OCI-LY7 (cell line): ENCODE results near the gene SP100. TPM values are rescaled to one million over a fixed set of nuclear protein-coding genes. Genes with fewer than 3 reads are reported as not detected.

ENCODE experiments used
- BruUV-seq: library from RNA; stranded (reverse); fragments of 400-500 nt; replicated peaks from 2 replicates; lab custom pipeline; 2021; lab: Mats Ljungman, UMichigan
- CTCF ChIA-PET: fragments of 300-600 bp; sonication (Branson Sonifier 250); formaldehyde crosslinking; loops from one replicate; lab custom pipeline; 2022; ENCODE audit warnings: antibody characterized with exemption; ENCODE audit not compliant: unreplicated experiment; lab: Charles Lee
- POLR2A ChIA-PET: fragments of 300-600 bp; sonication (Branson Sonifier 250); formaldehyde crosslinking; loops from one replicate; lab custom pipeline; 2022; ENCODE audit warnings: antibody characterized with exemption; lab: Charles Lee
- DNase-seq: peaks from one replicate; pipeline ENCODE4 v3.0.0-alpha.2; 2015; ENCODE audit warnings: low spot score
- H2AFZ ChIP-seq: fragments of 200-600 bp; sonication (generic), shearing (Covaris generic); 2 replicates; pipeline ENCODE4 v1.6.1; 2014; ENCODE audit warnings: mild to moderate bottlenecking, antibody characterized with exemption, low read length, moderate library complexity
- H3K27ac ChIP-seq: fragments of 200-600 bp; sonication (generic); 2 replicates; pipeline ENCODE4 v1.5.1; 2014; ENCODE audit warnings: mixed run types, low read depth, mild to moderate bottlenecking, moderate library complexity, low read length, inconsistent platforms; ENCODE audit not compliant: poor library complexity, severe bottlenecking
- H3K36me3 ChIP-seq: fragments of 200-600 bp; sonication (generic); 2 replicates; pipeline ENCODE4 v1.6.1; 2014; ENCODE audit warnings: mild to moderate bottlenecking, antibody characterized with exemption, low read length, moderate library complexity, mixed read lengths; ENCODE audit not compliant: insufficient read depth
- H3K4me1 ChIP-seq: fragments of 200-600 bp; sonication (generic); 2 replicates; pipeline ENCODE4 v1.5.1; 2014; ENCODE audit warnings: mild to moderate bottlenecking, low read length; ENCODE audit not compliant: insufficient read depth, poor library complexity, severe bottlenecking
- H3K4me2 ChIP-seq: fragments of 200-600 bp; sonication (generic); 2 replicates; pipeline ENCODE4 v1.6.1; 2014; ENCODE audit warnings: mild to moderate bottlenecking, low read length
- H3K4me3 ChIP-seq: fragments of 200-600 bp; sonication (generic); 2 replicates; pipeline ENCODE4 v1.5.1; 2014; ENCODE audit warnings: mild to moderate bottlenecking, low read depth, low read length; ENCODE audit not compliant: poor library complexity, severe bottlenecking
- H3K79me2 ChIP-seq: fragments of 200-600 bp; sonication (generic); 2 replicates; pipeline ENCODE4 v1.6.1; 2016; ENCODE audit warnings: low read depth, mild to moderate bottlenecking, low read length, moderate library complexity, mixed read lengths; ENCODE audit not compliant: insufficient read depth
- H3K9me2 ChIP-seq: fragments of 200-600 bp; sonication (generic); 2 replicates; pipeline ENCODE4 v1.6.1; 2016; ENCODE audit warnings: mild to moderate bottlenecking, low read length, mixed read lengths; ENCODE audit not compliant: insufficient read depth
- H3K9me3 ChIP-seq: fragments of 200-600 bp; sonication (generic); 2 replicates; pipeline ENCODE4 v1.6.1; 2014; ENCODE audit warnings: mild to moderate bottlenecking, mixed run types, low read length, mixed read lengths
- H4K20me1 ChIP-seq: fragments of 200-600 bp; sonication (generic); 2 replicates; pipeline ENCODE4 v1.6.1; 2014; ENCODE audit warnings: mild to moderate bottlenecking, antibody characterized with exemption, low read length, moderate library complexity, mixed read lengths; ENCODE audit not compliant: insufficient read depth
- EZH2phosphoT487 ChIP-seq: fragments of 200-600 bp; sonication (generic); IDR thresholded peaks from 2 replicates; pipeline ENCODE4 v1.6.1; 2018; ENCODE audit warnings: low read depth, borderline replicate concordance, mild to moderate bottlenecking, mixed run types, antibody characterized with exemption, low read length, moderate library complexity, mixed read lengths
- intact Hi-C: fragments of 100-400 bp; cut with micrococcal nuclease; formaldehyde crosslinking; loops from one replicate; pipeline ENCODE4 v1.10.0; 2022; ENCODE audit not compliant: unreplicated experiment
- total RNA-seq, 2 experiments: library from RNA; depleted of rRNA in 1 of 2; stranded (reverse); fragments of >200 nt in 1 of 2; shearing (Covaris generic) in 1 of 2; gene quantifications; 2 replicates each; pipeline ENCODE4 v1.2.3, GENCODE V29; 2014 to 2022
- TF ChIP-seq, protein P1 (sequence below): fragments of 200-600 bp; sonication (generic); conservative IDR thresholded peaks from 2 replicates; pipeline ENCODE4 v1.5.1; 2014; ENCODE audit warnings: mild to moderate bottlenecking, antibody characterized with exemption, low read length, moderate library complexity, mixed read lengths

SP100 gene
- total RNA-seq, 2 experiments from 2014 or later, result 44.6 to 54.5 TPM

DNA sequence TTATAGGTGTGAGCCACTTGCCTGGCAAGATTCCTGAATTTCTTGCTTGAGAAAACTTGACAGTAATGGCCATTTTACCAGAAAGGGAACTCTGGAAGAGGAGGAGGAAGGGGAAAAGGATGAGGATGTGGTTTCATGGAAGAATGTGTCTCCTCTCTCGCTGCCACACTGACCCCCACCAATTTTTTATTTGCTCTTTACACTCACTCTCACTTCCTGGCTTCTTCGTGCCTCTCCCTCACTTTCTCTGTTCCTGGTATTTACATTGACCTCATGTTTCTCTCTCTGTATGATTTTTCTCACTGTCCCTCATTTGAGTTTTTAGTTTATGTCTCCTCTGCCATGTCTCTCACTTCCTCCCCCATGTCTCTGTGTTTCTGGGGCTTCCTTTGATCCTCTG, 162.1 kb downstream of the SP100 start:
- no peaks in the 10 kb centered on the region; the same call in 1 of the 2 replicates for H3K36me3 ChIP-seq
- BruUV-seq, result no TSS peak
- no peak overlapping the region for H3K4me2 ChIP-seq
- no peak overlapping the region for H3K27ac ChIP-seq
- ChIA-PET CTCF (no interaction called here), POLR2A (interaction anchor here (0.6 kb wide), 1 partner anchor 211 kb away, joined by 3 read pairs; no protein-coding TSS in a partner anchor)
- H3K79me2 ChIP-seq, result no peaks in the 10 kb centered on the region
- H3K4me1 ChIP-seq, result peaks cover 11% of the 10 kb centered on the region
- DNase-seq, result no peak
- intact Hi-C loops, result no loop called here
- H4K20me1 ChIP-seq, result no peaks in the 10 kb centered on the region
- H3K9me2 ChIP-seq, result no peaks in the 10 kb centered on the region
- no peak overlapping the region for H3K4me3 ChIP-seq
- H2AFZ ChIP-seq, result no peak overlapping the region
- TF ChIP-seq, protein P1, sequence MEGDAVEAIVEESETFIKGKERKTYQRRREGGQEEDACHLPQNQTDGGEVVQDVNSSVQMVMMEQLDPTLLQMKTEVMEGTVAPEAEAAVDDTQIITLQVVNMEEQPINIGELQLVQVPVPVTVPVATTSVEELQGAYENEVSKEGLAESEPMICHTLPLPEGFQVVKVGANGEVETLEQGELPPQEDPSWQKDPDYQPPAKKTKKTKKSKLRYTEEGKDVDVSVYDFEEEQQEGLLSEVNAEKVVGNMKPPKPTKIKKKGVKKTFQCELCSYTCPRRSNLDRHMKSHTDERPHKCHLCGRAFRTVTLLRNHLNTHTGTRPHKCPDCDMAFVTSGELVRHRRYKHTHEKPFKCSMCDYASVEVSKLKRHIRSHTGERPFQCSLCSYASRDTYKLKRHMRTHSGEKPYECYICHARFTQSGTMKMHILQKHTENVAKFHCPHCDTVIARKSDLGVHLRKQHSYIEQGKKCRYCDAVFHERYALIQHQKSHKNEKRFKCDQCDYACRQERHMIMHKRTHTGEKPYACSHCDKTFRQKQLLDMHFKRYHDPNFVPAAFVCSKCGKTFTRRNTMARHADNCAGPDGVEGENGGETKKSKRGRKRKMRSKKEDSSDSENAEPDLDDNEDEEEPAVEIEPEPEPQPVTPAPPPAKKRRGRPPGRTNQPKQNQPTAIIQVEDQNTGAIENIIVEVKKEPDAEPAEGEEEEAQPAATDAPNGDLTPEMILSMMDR, result no peak
- no peak for TF ChIP-seq EZH2phosphoT487
- H3K9me3 ChIP-seq, result no peaks in the 10 kb centered on the region

DNA sequence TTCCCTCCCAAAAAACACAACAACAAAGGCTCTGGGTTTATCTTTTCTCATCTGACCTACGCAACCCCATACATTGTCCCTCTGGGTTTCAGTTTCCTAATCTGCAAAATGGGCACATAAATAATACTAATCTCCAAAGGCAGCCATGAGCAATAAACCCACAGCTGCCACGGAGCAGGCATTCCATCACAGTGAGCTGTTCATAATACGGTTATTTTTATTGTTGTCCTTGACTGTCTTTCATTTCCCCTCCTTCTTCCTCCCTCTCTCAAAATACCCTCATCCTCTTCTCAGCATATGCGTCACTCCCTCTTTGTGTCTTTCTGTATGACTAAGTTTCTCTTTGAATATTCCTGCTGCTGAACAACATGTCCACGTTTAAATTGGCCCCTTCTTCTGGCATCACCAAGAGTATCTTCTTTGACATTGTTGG, 166.9 kb downstream of the SP100 start:
- ChIA-PET POLR2A (no interaction called here), CTCF (no interaction called here)
- Histone ChIP-seq H4K20me1 (no peaks in the 10 kb centered on the region), H3K79me2 (no peaks in the 10 kb centered on the region), H3K4me1 (peaks cover 11% of the 10 kb centered on the region), H3K4me2 (no peak overlapping the region), H3K9me3 (no peaks in the 10 kb centered on the region), H3K9me2 (no peaks in the 10 kb centered on the region), H3K36me3 (no peaks in the 10 kb centered on the region), H2AFZ (no peak overlapping the region), H3K27ac (no peak overlapping the region), H3K4me3 (no peak overlapping the region)
- BruUV-seq, result no TSS peak
- TF ChIP-seq EZH2phosphoT487, result no peak
- TF ChIP-seq, protein P1, result no peak
- intact Hi-C loops, result no loop called here
- DNase-seq, result no peak

DNA sequence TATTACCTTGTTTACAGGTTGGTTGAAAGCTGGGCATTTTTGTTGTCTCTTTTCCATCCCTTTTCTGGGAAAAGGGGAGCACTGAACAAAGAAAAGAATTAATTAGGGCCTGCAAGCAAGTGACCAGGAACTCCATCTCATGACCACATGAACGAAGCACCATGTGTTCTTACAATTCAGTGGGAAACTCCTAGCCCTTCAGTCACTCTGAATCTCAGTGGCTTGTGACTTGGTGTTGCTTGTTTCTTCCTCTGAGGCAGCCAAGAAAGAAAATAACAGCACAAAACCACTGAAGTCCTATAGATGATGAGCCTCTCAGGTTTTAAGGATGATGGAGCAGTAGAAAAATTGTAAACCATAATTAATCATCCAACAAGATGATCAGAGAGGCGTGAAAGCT, 167.6 kb downstream of the SP100 start:
- no peak overlapping the region for H3K4me3 ChIP-seq
- ChIA-PET POLR2A (interaction anchor here (1.4 kb wide), 1 partner anchor 18 kb away, joined by 4 read pairs; no protein-coding TSS in a partner anchor), CTCF (no interaction called here)
- no peaks in the 10 kb centered on the region for H3K79me2 ChIP-seq
- H3K9me2 ChIP-seq, result no peaks in the 10 kb centered on the region
- no peak overlapping the region for H2AFZ ChIP-seq
- no peak overlapping the region for H3K27ac ChIP-seq
- H3K36me3 ChIP-seq, result no peaks in the 10 kb centered on the region
- no peak for TF ChIP-seq EZH2phosphoT487
- TF ChIP-seq, protein P1, result no peak
- DNase-seq, result no peak
- intact Hi-C loops, result no loop called here
- no peaks in the 10 kb centered on the region; the same call in 1 of the 2 replicates for H3K9me3 ChIP-seq
- BruUV-seq, result no TSS peak
- peaks cover 5% of the 10 kb centered on the region for H3K4me1 ChIP-seq
- H3K4me2 ChIP-seq, result no peak overlapping the region
- H4K20me1 ChIP-seq, result no peaks in the 10 kb centered on the region
